BLaER1 treated with 17β-estradiol and CSF1 and Interleukin-3, amounts not matched to agents 10 nM and 100 nM (cell line): ENCODE measurements around the gene PTTG1.

Experiments used
- H3K27ac ChIP-seq, 11 experiments: shearing (Covaris generic); formaldehyde crosslinking; 2 replicates each; pipeline ENCODE4 v1.8.1; 2022
- H3K27me3 ChIP-seq, 11 experiments: shearing (Covaris generic); formaldehyde crosslinking; 2 replicates each; pipeline ENCODE4 v1.8.1; 2022
- H3K36me3 ChIP-seq, 11 experiments: shearing (Covaris generic); formaldehyde crosslinking; 2 replicates each; pipeline ENCODE4 v1.8.1; 2022
- H3K4me1 ChIP-seq, 10 experiments: shearing (Covaris generic); formaldehyde crosslinking; 2 replicates each; pipeline ENCODE4 v1.8.1; 2022
- H3K4me2 ChIP-seq, 11 experiments: shearing (Covaris generic); formaldehyde crosslinking; 2 replicates each; pipeline ENCODE4 v1.8.1; 2022
- H3K4me3 ChIP-seq, 10 experiments: shearing (Covaris generic); formaldehyde crosslinking; 2 replicates each; pipeline ENCODE4 v1.8.1; 2022
- H3K9ac ChIP-seq, 11 experiments: shearing (Covaris generic); formaldehyde crosslinking; 2 replicates each; pipeline ENCODE4 v1.8.1; 2022
- H3K9me3 ChIP-seq, 11 experiments: shearing (Covaris generic); formaldehyde crosslinking; replicated peaks in 1 of 11; 2 replicates each; pipeline ENCODE4 v1.8.1; 2022
- H4K20me1 ChIP-seq, 11 experiments: shearing (Covaris generic); formaldehyde crosslinking; 2 replicates each; pipeline ENCODE4 v1.8.1; 2022
- Cebpa-rat ChIP-seq, 11 experiments: shearing (Covaris generic); IDR thresholded peaks; 2 replicates each; pipeline ENCODE4 v1.8.1; 2022

PTTG1 gene

GRCh38 chr5:160421625-160422258, at the start of gene PTTG1:
PTTG1 (plus strand) TSS chr5:160421855; CDS start chr5:160422313, 458 bp downstream.
- peak within 1 kb of the TSS; percentile 77 to 95 (median 88) for H3K4me2 ChIP-seq

GRCh38 chr5:160375166-160375565, 46.5 kb upstream of the PTTG1 start:
- Histone ChIP-seq H3K4me2 (no peak overlapping the region), H3K27me3 (peaks cover 8 to 23% (median 13%) of the 10 kb centered on the region in 11 experiments), H3K36me3 (no peaks in the 10 kb centered on the region), H3K27ac (no peak overlapping the region), H4K20me1 (no peaks in the 10 kb centered on the region), H3K4me1 (peaks cover 0 to 5% (median 0%) of the 10 kb centered on the region in 10 experiments; a peak in 2 of 20 replicates), H3K4me3 (no peak overlapping the region), H3K9me3 (peaks cover 0 to 8% (median 4%) of the 10 kb centered on the region in 11 experiments; a peak in 10 of 22 replicates), H3K9ac (no peak overlapping the region)
- TF ChIP-seq Cebpa-rat (IDR thresholded peaks at IDR 0.05): no peak

More at GRCh38 chr5:160421625-160422258, at the start of gene PTTG1:
- H3K27me3 ChIP-seq: no peaks in the 10 kb centered on the region
- H3K4me1 ChIP-seq: peaks cover 59 to 83% (median 76%) of the 10 kb centered on the region in 10 experiments
- no peaks in the 10 kb centered on the region for H3K9me3 ChIP-seq
- H3K36me3 ChIP-seq: peaks cover 0 to 25% (median 7%) of the 10 kb centered on the region in 11 experiments; a peak in 13 of 22 replicates
- peak within 1 kb of the TSS; percentile 68 to 78 (median 74) for H3K4me3 ChIP-seq
- peak within 1 kb of the TSS in 10 of 11 experiments; percentile 68 to 91 (median 83); a peak in 21 of 22 replicates for H3K27ac ChIP-seq
- peaks cover 0 to 10% (median 5%) of the 10 kb centered on the region in 11 experiments; a peak in 10 of 22 replicates for H4K20me1 ChIP-seq
- no peak for TF ChIP-seq Cebpa-rat (IDR thresholded peaks at IDR 0.05)
- peak within 1 kb of the TSS; percentile 73 to 87 (median 85) for H3K9ac ChIP-seq

GRCh38 chr5:160375701-160376100, 46.0 kb upstream of the PTTG1 start:
- Histone ChIP-seq H3K9ac (no peak overlapping the region), H3K4me1 (peaks cover 0 to 5% (median 0%) of the 10 kb centered on the region in 10 experiments; a peak in 2 of 20 replicates), H3K27me3 (peaks cover 3 to 18% (median 8%) of the 10 kb centered on the region in 11 experiments), H3K4me3 (no peak overlapping the region), H3K9me3 (peaks cover 0 to 2% (median 0%) of the 10 kb centered on the region in 11 experiments; a peak in 1 of 22 replicates), H3K36me3 (no peaks in the 10 kb centered on the region), H4K20me1 (no peaks in the 10 kb centered on the region), H3K27ac (no peak overlapping the region), H3K4me2 (no peak overlapping the region)
- no peak for TF ChIP-seq Cebpa-rat (IDR thresholded peaks at IDR 0.05)

- H3K27me3 ChIP-seq: peaks cover 0 to 11% (median under 1%) of the 10 kb centered on the region in 11 experiments; a peak in 10 of 22 replicates
- no peak overlapping the region for H3K4me3 ChIP-seq
- H3K4me1 ChIP-seq: peaks cover 0 to 5% (median 0%) of the 10 kb centered on the region in 10 experiments; a peak in 2 of 20 replicates
- TF ChIP-seq Cebpa-rat (IDR thresholded peaks at IDR 0.05): no peak
- no peaks in the 10 kb centered on the region for H3K9me3 ChIP-seq
- no peak overlapping the region for H3K4me2 ChIP-seq
- no peaks in the 10 kb centered on the region for H4K20me1 ChIP-seq
- no peaks in the 10 kb centered on the region for H3K36me3 ChIP-seq
- H3K9ac ChIP-seq: no peak overlapping the region
- no peak overlapping the region for H3K27ac ChIP-seq
Observed at GRCh38 chr5:160376416-160376815, 45.2 kb upstream of the PTTG1 start.

- Histone ChIP-seq H3K27ac (no peak overlapping the region), H3K9me3 (no peaks in the 10 kb centered on the region), H3K9ac (no peak overlapping the region), H3K36me3 (no peaks in the 10 kb centered on the region), H3K4me3 (no peak overlapping the region), H3K27me3 (no peaks in the 10 kb centered on the region), H3K4me1 (peaks cover 0 to 13% (median 6%) of the 10 kb centered on the region in 10 experiments; a peak in 9 of 20 replicates), H3K4me2 (no peak overlapping the region), H4K20me1 (no peaks in the 10 kb centered on the region)
- no peak for TF ChIP-seq Cebpa-rat (IDR thresholded peaks at IDR 0.05)
Observed at GRCh38 chr5:160377651-160378050, 44.0 kb upstream of the PTTG1 start.

GRCh38 chr5:160378330-160378729, 43.3 kb upstream of the PTTG1 start:
- no peak overlapping the region for H3K4me2 ChIP-seq
- H4K20me1 ChIP-seq: no peaks in the 10 kb centered on the region
- no peak for TF ChIP-seq Cebpa-rat (IDR thresholded peaks at IDR 0.05)
- no peak overlapping the region for H3K27ac ChIP-seq
- H3K4me3 ChIP-seq: no peak overlapping the region
- H3K4me1 ChIP-seq: peaks cover 0 to 13% (median 6%) of the 10 kb centered on the region in 10 experiments; a peak in 9 of 20 replicates
- no peaks in the 10 kb centered on the region for H3K9me3 ChIP-seq
- H3K9ac ChIP-seq: no peak overlapping the region
- no peaks in the 10 kb centered on the region for H3K27me3 ChIP-seq
- no peaks in the 10 kb centered on the region for H3K36me3 ChIP-seq

GRCh38 chr5:160379511-160379910, 42.1 kb upstream of the PTTG1 start:
- no peaks in the 10 kb centered on the region for H3K36me3 ChIP-seq
- no peak overlapping the region for H3K27ac ChIP-seq
- H3K4me3 ChIP-seq: no peak overlapping the region
- TF ChIP-seq Cebpa-rat (IDR thresholded peaks at IDR 0.05): no peak
- peaks cover 0 to 13% (median 6%) of the 10 kb centered on the region in 10 experiments; a peak in 9 of 20 replicates for H3K4me1 ChIP-seq
- no peaks in the 10 kb centered on the region for H4K20me1 ChIP-seq
- H3K9ac ChIP-seq: no peak overlapping the region
- H3K27me3 ChIP-seq: no peaks in the 10 kb centered on the region
- H3K9me3 ChIP-seq: no peaks in the 10 kb centered on the region
- H3K4me2 ChIP-seq: peak overlapping the region in 1 of 11 experiments; percentile 4; a peak in 2 of 22 replicates

GRCh38 chr5:160380041-160380440, 41.6 kb upstream of the PTTG1 start:
- H3K4me1 ChIP-seq: peaks cover 0 to 13% (median 6%) of the 10 kb centered on the region in 10 experiments; a peak in 9 of 20 replicates
- no peaks in the 10 kb centered on the region for H4K20me1 ChIP-seq
- no peaks in the 10 kb centered on the region for H3K9me3 ChIP-seq
- H3K27ac ChIP-seq: no peak overlapping the region
- no peak overlapping the region for H3K4me3 ChIP-seq
- H3K4me2 ChIP-seq: no peak overlapping the region; a peak in 1 of 22 replicates
- H3K36me3 ChIP-seq: no peaks in the 10 kb centered on the region
- H3K9ac ChIP-seq: no peak overlapping the region
- H3K27me3 ChIP-seq: no peaks in the 10 kb centered on the region
- TF ChIP-seq Cebpa-rat (IDR thresholded peaks at IDR 0.05): no peak

- no peak overlapping the region for H3K27ac ChIP-seq
- peak overlapping the region in 8 of 11 experiments; percentile 7 to 42 (median 28); a peak in 11 of 22 replicates for H3K4me2 ChIP-seq
- H3K4me1 ChIP-seq: peaks cover 0 to 14% (median 6%) of the 10 kb centered on the region in 10 experiments; a peak in 9 of 20 replicates
- H3K9ac ChIP-seq: no peak overlapping the region
- no peak for TF ChIP-seq Cebpa-rat (IDR thresholded peaks at IDR 0.05)
- H3K36me3 ChIP-seq: no peaks in the 10 kb centered on the region
- no peak overlapping the region for H3K4me3 ChIP-seq
- H4K20me1 ChIP-seq: no peaks in the 10 kb centered on the region
- H3K27me3 ChIP-seq: no peaks in the 10 kb centered on the region
- H3K9me3 ChIP-seq: peaks cover 6 to 12% (median 7%) of the 10 kb centered on the region in 11 experiments
Observed at GRCh38 chr5:160382346-160382745, 39.3 kb upstream of the PTTG1 start.
